OCI-LY3 (cell line): ENCODE data around the gene SVOPL.

Experiments
- H2AFZ ChIP-seq: fragments of 200-600, 300-600 bp; shearing (Covaris generic); 2 replicates; pipeline ENCODE4 v1.6.0; 2014; ENCODE audit warnings: antibody characterized with exemption, low read depth, low read length
- H3K27ac ChIP-seq: fragments of 200-600, 300-600 bp; sonication (generic); 2 replicates; pipeline ENCODE4 v1.5.1; 2014; ENCODE audit warnings: mild to moderate bottlenecking, low read length, moderate library complexity, mixed read lengths
- H3K27me3 ChIP-seq: fragments of 200-600, 300-600 bp; sonication (generic); 2 replicates; pipeline ENCODE4 v1.6.1; 2014; ENCODE audit warnings: low read depth, low read length, mixed read lengths
- H3K36me3 ChIP-seq: fragments of 200-600, 300-600 bp; sonication (generic); replicated peaks from 2 replicates; pipeline ENCODE3; 2014; ENCODE audit warnings: low read depth, low read length, mixed read lengths
- H3K4me1 ChIP-seq: fragments of 300-600, 200-600 bp; sonication (generic); 2 replicates; pipeline ENCODE4 v1.6.1; 2014; ENCODE audit warnings: low read length, mixed read lengths
- H3K4me2 ChIP-seq: fragments of 200-600, 300-600 bp; sonication (generic); 2 replicates; pipeline ENCODE4 v1.6.1; 2014; ENCODE audit warnings: low read length, mixed read lengths
- H3K4me3 ChIP-seq: fragments of 300-600, 200-600 bp; sonication (generic); 2 replicates; pipeline ENCODE4 v1.5.1; 2014; ENCODE audit warnings: antibody characterized with exemption, mild to moderate bottlenecking, low read length, moderate library complexity
- H3K79me2 ChIP-seq: fragments of 300-600, 200-600 bp; shearing (Covaris generic); 2 replicates; pipeline ENCODE4 v1.6.1; 2014; ENCODE audit warnings: mild to moderate bottlenecking, low read length, mixed read lengths
- H3K9ac ChIP-seq: fragments of 300-600, 200-600 bp; shearing (Covaris generic); 2 replicates; pipeline ENCODE4 v1.6.0; 2014; ENCODE audit warnings: mild to moderate bottlenecking, low read length, moderate library complexity
- H3K9me3 ChIP-seq: fragments of 200-600, 300-600 bp; shearing (Covaris generic); 2 replicates; pipeline ENCODE4 v1.6.1; 2014; ENCODE audit warnings: low read length, mixed read lengths; ENCODE audit not compliant: insufficient read depth
- H4K20me1 ChIP-seq: fragments of 200-600, 300-600 bp; sonication (generic); 2 replicates; pipeline ENCODE4 v1.6.1; 2016; ENCODE audit warnings: low read length, mixed read lengths; ENCODE audit not compliant: insufficient read depth
- EZH2phosphoT487 ChIP-seq: fragments of 200-600 bp; shearing (Covaris generic); IDR thresholded peaks from 2 replicates; pipeline ENCODE4 v1.6.1; 2018; ENCODE audit warnings: antibody characterized with exemption, mixed run types, low read depth
- TF ChIP-seq, protein P1 (sequence below): fragments of 200-600, 300-600 bp; sonication (generic); IDR thresholded peaks from 2 replicates; pipeline ENCODE4 v1.5.1; 2014; ENCODE audit warnings: antibody characterized with exemption, low read length, low read depth

SVOPL gene

GRCh38 chr7:138573741-138574140 lies 127.4 kb downstream of the SVOPL start:
- Histone ChIP-seq H3K4me3 (no peak overlapping the region), H3K36me3 (peaks cover 26% of the 10 kb centered on the region), H3K4me1 (no peaks in the 10 kb centered on the region), H3K9ac (no peak overlapping the region), H4K20me1 (no peaks in the 10 kb centered on the region), H3K27ac (no peak overlapping the region), H2AFZ (no peak overlapping the region), H3K9me3 (no peaks in the 10 kb centered on the region), H3K79me2 (no peaks in the 10 kb centered on the region), H3K4me2 (no peak overlapping the region), H3K27me3 (no peaks in the 10 kb centered on the region)
- no peak for TF ChIP-seq EZH2phosphoT487
- TF ChIP-seq, protein P1, sequence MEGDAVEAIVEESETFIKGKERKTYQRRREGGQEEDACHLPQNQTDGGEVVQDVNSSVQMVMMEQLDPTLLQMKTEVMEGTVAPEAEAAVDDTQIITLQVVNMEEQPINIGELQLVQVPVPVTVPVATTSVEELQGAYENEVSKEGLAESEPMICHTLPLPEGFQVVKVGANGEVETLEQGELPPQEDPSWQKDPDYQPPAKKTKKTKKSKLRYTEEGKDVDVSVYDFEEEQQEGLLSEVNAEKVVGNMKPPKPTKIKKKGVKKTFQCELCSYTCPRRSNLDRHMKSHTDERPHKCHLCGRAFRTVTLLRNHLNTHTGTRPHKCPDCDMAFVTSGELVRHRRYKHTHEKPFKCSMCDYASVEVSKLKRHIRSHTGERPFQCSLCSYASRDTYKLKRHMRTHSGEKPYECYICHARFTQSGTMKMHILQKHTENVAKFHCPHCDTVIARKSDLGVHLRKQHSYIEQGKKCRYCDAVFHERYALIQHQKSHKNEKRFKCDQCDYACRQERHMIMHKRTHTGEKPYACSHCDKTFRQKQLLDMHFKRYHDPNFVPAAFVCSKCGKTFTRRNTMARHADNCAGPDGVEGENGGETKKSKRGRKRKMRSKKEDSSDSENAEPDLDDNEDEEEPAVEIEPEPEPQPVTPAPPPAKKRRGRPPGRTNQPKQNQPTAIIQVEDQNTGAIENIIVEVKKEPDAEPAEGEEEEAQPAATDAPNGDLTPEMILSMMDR: no peak

DNA sequence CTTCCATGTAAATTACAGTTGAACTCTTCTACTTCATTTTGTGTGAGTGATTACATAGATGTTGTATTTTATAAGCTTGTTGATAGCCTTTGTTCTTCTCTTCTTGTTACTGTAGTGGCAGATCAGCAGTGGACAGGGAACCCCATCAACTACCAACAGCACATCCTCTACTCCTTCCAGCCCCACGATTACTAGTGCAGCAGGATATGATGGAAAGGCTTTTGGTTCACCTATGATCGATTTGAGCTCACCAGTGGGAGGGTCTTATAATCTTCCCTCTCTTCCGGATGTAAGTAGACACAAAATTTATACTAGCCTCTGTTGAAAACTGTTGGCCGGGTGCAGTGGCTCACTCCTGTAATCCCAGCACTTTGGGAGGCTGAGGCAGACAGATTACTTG lies 130.4 kb downstream of the SVOPL start:
- TF ChIP-seq, protein P1: no peak
- TF ChIP-seq EZH2phosphoT487: no peak
- H3K36me3 ChIP-seq: peaks cover 28% of the 10 kb centered on the region
- H3K27me3 ChIP-seq: no peaks in the 10 kb centered on the region

GRCh38 chr7:138569418-138569817 lies 131.7 kb downstream of the SVOPL start:
- peaks cover 16% of the 10 kb centered on the region for H3K4me1 ChIP-seq
- H3K36me3 ChIP-seq: peaks cover 28% of the 10 kb centered on the region
- H3K27me3 ChIP-seq: no peaks in the 10 kb centered on the region
- no peak for TF ChIP-seq EZH2phosphoT487
- TF ChIP-seq, protein P1: no peak
- H3K4me3 ChIP-seq: no peak overlapping the region
- H3K4me2 ChIP-seq: no peak overlapping the region
- no peak overlapping the region for H3K9ac ChIP-seq
- no peak overlapping the region for H3K27ac ChIP-seq
- H2AFZ ChIP-seq: no peak overlapping the region
- no peaks in the 10 kb centered on the region for H3K9me3 ChIP-seq
- no peaks in the 10 kb centered on the region for H4K20me1 ChIP-seq
- no peaks in the 10 kb centered on the region for H3K79me2 ChIP-seq

More for the DNA sequence above, 130.4 kb downstream of the SVOPL start:
- Histone ChIP-seq H3K4me3 (no peak overlapping the region), H3K4me1 (peaks cover 7% of the 10 kb centered on the region), H3K27ac (no peak overlapping the region), H3K79me2 (no peaks in the 10 kb centered on the region), H3K9ac (no peak overlapping the region), H4K20me1 (no peaks in the 10 kb centered on the region), H3K9me3 (no peaks in the 10 kb centered on the region), H2AFZ (no peak overlapping the region), H3K4me2 (no peak overlapping the region)

- no peak overlapping the region for H3K4me2 ChIP-seq
- no peak overlapping the region for H3K9ac ChIP-seq
- H3K79me2 ChIP-seq: no peaks in the 10 kb centered on the region
- H2AFZ ChIP-seq: no peak overlapping the region
- peaks cover 24% of the 10 kb centered on the region for H3K4me1 ChIP-seq
- H3K27me3 ChIP-seq: no peaks in the 10 kb centered on the region
- no peak for TF ChIP-seq EZH2phosphoT487
- TF ChIP-seq, protein P1: no peak
- no peak overlapping the region for H3K27ac ChIP-seq
- H3K36me3 ChIP-seq: peaks cover 23% of the 10 kb centered on the region
- H3K4me3 ChIP-seq: no peak overlapping the region
- H3K9me3 ChIP-seq: no peaks in the 10 kb centered on the region
- no peaks in the 10 kb centered on the region for H4K20me1 ChIP-seq
Measured at GRCh38 chr7:138568655-138569054, 132.5 kb downstream of the SVOPL start.
